ENCODE results near the gene CAPN5.
"Not testable (repeated sequence)": the region's sequence is repeated elsewhere in the genome, so short reads cannot be mapped to it uniquely, and the experiment has no call there.

CAPN5 gene

DNA sequence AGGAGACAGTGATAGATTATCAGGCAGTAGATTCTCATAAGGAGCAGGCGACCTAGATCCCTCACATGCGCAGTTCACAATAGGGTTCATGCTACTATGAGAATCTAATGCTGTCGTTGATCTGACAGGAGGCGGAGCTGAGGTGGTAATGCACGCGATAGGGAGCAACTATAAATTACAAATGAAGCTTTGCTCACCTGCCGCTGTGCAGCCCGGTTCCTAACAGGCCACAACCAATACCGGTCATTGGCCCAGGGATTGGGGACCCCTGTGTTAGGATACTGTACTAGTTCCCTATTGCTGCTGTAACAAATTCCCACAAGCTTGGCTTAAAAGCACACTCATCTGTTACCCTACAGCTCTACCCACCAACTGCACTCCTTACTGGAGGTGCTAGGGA is 21.9 kb upstream of the CAPN5 start:
- H3K4me3 ChIP-seq (replicated peaks; ENCODE audit: insufficient read depth, low read length): no peak overlapping the region

GRCh38 chr11:77046060-77046501 is 20.7 kb upstream of the CAPN5 start:
- DNase-seq (ENCODE audit: low read depth in 1 of 2, low spot score in 1 of 2): peak in 1 of 2 experiments; percentile 24
- no peaks in the 10 kb centered on the region for H3K27me3 ChIP-seq (ENCODE audit: insufficient read depth, poor library complexity, severe bottlenecking)
- no peak overlapping the region for H3K4me3 ChIP-seq (replicated peaks; ENCODE audit: insufficient read depth, low read length)
- no peak for TF ChIP-seq SPI1 (IDR thresholded peaks at IDR 0.05; ENCODE audit: borderline replicate concordance, low read depth)
- TF ChIP-seq, protein P1, sequence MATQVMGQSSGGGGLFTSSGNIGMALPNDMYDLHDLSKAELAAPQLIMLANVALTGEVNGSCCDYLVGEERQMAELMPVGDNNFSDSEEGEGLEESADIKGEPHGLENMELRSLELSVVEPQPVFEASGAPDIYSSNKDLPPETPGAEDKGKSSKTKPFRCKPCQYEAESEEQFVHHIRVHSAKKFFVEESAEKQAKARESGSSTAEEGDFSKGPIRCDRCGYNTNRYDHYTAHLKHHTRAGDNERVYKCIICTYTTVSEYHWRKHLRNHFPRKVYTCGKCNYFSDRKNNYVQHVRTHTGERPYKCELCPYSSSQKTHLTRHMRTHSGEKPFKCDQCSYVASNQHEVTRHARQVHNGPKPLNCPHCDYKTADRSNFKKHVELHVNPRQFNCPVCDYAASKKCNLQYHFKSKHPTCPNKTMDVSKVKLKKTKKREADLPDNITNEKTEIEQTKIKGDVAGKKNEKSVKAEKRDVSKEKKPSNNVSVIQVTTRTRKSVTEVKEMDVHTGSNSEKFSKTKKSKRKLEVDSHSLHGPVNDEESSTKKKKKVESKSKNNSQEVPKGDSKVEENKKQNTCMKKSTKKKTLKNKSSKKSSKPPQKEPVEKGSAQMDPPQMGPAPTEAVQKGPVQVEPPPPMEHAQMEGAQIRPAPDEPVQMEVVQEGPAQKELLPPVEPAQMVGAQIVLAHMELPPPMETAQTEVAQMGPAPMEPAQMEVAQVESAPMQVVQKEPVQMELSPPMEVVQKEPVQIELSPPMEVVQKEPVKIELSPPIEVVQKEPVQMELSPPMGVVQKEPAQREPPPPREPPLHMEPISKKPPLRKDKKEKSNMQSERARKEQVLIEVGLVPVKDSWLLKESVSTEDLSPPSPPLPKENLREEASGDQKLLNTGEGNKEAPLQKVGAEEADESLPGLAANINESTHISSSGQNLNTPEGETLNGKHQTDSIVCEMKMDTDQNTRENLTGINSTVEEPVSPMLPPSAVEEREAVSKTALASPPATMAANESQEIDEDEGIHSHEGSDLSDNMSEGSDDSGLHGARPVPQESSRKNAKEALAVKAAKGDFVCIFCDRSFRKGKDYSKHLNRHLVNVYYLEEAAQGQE (IDR thresholded peaks at IDR 0.05; ENCODE audit: insufficient replicate concordance, low read depth): no peak
- TF ChIP-seq, protein P2, sequence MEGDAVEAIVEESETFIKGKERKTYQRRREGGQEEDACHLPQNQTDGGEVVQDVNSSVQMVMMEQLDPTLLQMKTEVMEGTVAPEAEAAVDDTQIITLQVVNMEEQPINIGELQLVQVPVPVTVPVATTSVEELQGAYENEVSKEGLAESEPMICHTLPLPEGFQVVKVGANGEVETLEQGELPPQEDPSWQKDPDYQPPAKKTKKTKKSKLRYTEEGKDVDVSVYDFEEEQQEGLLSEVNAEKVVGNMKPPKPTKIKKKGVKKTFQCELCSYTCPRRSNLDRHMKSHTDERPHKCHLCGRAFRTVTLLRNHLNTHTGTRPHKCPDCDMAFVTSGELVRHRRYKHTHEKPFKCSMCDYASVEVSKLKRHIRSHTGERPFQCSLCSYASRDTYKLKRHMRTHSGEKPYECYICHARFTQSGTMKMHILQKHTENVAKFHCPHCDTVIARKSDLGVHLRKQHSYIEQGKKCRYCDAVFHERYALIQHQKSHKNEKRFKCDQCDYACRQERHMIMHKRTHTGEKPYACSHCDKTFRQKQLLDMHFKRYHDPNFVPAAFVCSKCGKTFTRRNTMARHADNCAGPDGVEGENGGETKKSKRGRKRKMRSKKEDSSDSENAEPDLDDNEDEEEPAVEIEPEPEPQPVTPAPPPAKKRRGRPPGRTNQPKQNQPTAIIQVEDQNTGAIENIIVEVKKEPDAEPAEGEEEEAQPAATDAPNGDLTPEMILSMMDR (IDR thresholded peaks at IDR 0.05; ENCODE audit: insufficient read depth, low read length): peak; percentile 8
- H3K27ac ChIP-seq (replicated peaks): no peak overlapping the region

More for the DNA sequence above, 21.9 kb upstream of the CAPN5 start:
- Histone ChIP-seq H3K27me3 (ENCODE audit: insufficient read depth, poor library complexity, severe bottlenecking) (peaks cover 2% of the 10 kb centered on the region), H3K27ac (replicated peaks) (no peak overlapping the region)
- TF ChIP-seq, protein P2 (IDR thresholded peaks at IDR 0.05; ENCODE audit: insufficient read depth, low read length): no peak
- TF ChIP-seq SPI1 (IDR thresholded peaks at IDR 0.05; ENCODE audit: borderline replicate concordance, low read depth) (no peak), GABPA (IDR thresholded peaks at IDR 0.05; ENCODE audit: low read depth) (no peak), POLR2AphosphoS5 (IDR thresholded peaks at IDR 0.05; ENCODE audit: low read depth) (no peak)
- TF ChIP-seq, protein P1 (IDR thresholded peaks at IDR 0.05; ENCODE audit: insufficient replicate concordance, low read depth): no peak
- no peak for DNase-seq (ENCODE audit: low read depth in 1 of 2, low spot score in 1 of 2)

DNA sequence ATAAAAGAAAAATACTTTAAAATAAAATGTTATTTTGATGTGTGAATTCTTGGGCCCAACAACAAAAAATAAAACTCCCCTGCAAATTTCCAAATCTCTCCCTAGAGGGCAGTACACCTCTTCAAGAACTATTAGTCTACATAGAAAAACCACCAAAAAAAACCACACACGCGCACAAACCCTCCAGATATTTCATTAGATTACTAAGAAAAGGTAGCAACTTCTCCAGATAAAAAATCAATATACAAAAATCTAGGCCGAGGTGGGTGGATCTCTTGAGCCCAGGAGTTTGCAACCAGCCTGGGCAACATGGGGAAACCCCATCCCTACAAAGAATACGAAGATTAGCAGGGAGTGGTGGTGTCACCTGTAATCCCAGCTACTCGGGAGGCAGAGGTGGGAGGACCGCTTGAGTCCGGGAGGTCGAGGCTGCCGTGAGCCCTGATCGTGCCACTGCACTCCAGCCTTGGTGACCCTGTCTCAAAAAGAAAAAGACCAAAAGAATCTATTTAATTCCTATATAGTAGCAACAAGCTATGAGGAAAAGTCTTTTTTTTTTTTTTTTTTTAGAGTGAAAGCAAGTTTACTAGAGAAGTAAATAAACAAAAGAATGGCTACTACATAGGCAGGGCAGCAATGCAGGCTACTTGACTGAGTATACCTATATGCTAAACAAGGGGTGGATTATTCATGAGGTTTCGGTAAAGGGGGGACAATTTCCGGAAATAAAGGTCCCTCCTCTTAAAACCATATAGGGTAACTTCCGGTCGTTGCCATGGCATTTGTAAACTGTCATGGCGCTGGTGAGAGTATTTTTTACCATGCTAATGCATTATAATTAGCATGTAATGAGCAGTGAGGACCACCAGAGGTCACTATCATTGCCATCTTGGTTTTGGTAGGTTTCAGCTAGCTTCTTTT is 19.5 kb upstream of the CAPN5 start:
- peak; percentile 73 to 89 for DNase-seq (ENCODE audit: low read depth in 1 of 2, low spot score in 1 of 2)
- Histone ChIP-seq H3K4me3 (replicated peaks; ENCODE audit: insufficient read depth, low read length) (peak overlapping the region; percentile 48), H3K27ac (replicated peaks) (no peak overlapping the region), H3K27me3 (ENCODE audit: insufficient read depth, poor library complexity, severe bottlenecking) (no peaks in the 10 kb centered on the region)
- TF ChIP-seq, protein P2 (IDR thresholded peaks at IDR 0.05; ENCODE audit: insufficient read depth, low read length): peak; percentile 37
- TF ChIP-seq, protein P1 (IDR thresholded peaks at IDR 0.05; ENCODE audit: insufficient replicate concordance, low read depth): no peak
- no peak for TF ChIP-seq SPI1 (IDR thresholded peaks at IDR 0.05; ENCODE audit: borderline replicate concordance, low read depth)
- peak; percentile 46; the same call in 1 of the 2 replicates for TF ChIP-seq GABPA (IDR thresholded peaks at IDR 0.05; ENCODE audit: low read depth)
- TF ChIP-seq POLR2AphosphoS5 (IDR thresholded peaks at IDR 0.05; ENCODE audit: low read depth): no peak

- DNase-seq (ENCODE audit: low read depth in 1 of 2, low spot score in 1 of 2); H3K27ac ChIP-seq (replicated peaks); H3K27me3 ChIP-seq (ENCODE audit: insufficient read depth, poor library complexity, severe bottlenecking); H3K4me3 ChIP-seq (replicated peaks; ENCODE audit: insufficient read depth, low read length): not testable (repeated sequence)
Measured at GRCh38 chr11:77047928-77048446, 18.8 kb upstream of the CAPN5 start.

Measured in HL-60 (cell line).